Astrocyte (in vitro differentiated cells and primary cell): ENCODE results near the gene HABP4.

Experiments used
- EZH2 ChIP-seq: IDR thresholded peaks from 2 replicates; pipeline ENCODE4 v1.6.1; 2012; ENCODE audit warnings: mild to moderate bottlenecking, low read length, inconsistent platforms; ENCODE audit not compliant: insufficient read depth
- TF ChIP-seq, protein P1 (sequence below): IDR thresholded peaks from 2 replicates; pipeline ENCODE4 v1.5.1; 2011; ENCODE audit warnings: low read depth, mild to moderate bottlenecking, inconsistent platforms, low read length, moderate library complexity; ENCODE audit not compliant: insufficient read depth

DNA sequence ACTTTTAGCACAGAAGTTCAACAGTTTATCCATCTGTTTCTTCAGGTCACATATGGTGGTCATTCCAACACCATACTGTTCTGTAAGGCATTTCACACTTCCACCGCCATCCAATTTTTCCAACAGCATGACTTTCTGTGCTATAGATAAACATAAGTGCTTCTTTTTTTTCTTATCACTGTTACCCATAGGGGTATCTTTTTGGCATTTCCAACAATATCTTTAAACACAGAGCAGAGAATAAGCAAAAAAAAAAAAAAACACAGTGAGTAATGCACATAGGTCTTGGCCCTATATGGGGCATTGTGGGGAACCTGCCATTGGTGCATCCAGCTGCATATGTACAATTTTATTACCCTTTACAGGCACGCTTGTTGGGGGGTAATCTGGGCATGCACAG lies 19.6 kb upstream of the HABP4 start:
- TF ChIP-seq, protein P1, sequence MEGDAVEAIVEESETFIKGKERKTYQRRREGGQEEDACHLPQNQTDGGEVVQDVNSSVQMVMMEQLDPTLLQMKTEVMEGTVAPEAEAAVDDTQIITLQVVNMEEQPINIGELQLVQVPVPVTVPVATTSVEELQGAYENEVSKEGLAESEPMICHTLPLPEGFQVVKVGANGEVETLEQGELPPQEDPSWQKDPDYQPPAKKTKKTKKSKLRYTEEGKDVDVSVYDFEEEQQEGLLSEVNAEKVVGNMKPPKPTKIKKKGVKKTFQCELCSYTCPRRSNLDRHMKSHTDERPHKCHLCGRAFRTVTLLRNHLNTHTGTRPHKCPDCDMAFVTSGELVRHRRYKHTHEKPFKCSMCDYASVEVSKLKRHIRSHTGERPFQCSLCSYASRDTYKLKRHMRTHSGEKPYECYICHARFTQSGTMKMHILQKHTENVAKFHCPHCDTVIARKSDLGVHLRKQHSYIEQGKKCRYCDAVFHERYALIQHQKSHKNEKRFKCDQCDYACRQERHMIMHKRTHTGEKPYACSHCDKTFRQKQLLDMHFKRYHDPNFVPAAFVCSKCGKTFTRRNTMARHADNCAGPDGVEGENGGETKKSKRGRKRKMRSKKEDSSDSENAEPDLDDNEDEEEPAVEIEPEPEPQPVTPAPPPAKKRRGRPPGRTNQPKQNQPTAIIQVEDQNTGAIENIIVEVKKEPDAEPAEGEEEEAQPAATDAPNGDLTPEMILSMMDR, result no peak
- no peak for TF ChIP-seq EZH2
